NCI-H1694 (cell line): ENCODE data around the gene PNLDC1.
"Not testable (repeated sequence)": the region's sequence is repeated elsewhere in the genome, so short reads cannot be mapped to it uniquely, and the experiment has no call there.

Source experiments
- DNase-seq: peaks from one replicate; lab custom pipeline; 2025; lab: John Stamatoyannopoulos, UW

The PNLDC1 gene

GRCh38 chr6:159819932-159820640 lies 20.0 kb downstream of the PNLDC1 start:
- DNase-seq, result no peak

- DNase-seq, result no peak
Observed at GRCh38 chr6:159821122-159821521, 21.0 kb downstream of the PNLDC1 start.

GRCh38 chr6:159821726-159822125 lies 21.6 kb downstream of the PNLDC1 start:
- DNase-seq, result no peak

- no peak for DNase-seq
Observed at GRCh38 chr6:159823953-159824352, 23.9 kb downstream of the PNLDC1 start.

- not testable (repeated sequence) for DNase-seq
Observed at GRCh38 chr6:159824690-159825089, 24.6 kb downstream of the PNLDC1 start.

GRCh38 chr6:159826004-159826403 lies 25.9 kb downstream of the PNLDC1 start:
- DNase-seq, result no peak

GRCh38 chr6:159826968-159827647 lies 27.0 kb downstream of the PNLDC1 start:
- DNase-seq, result no peak

- DNase-seq, result no peak
Observed at GRCh38 chr6:159828074-159828473, 28.0 kb downstream of the PNLDC1 start.

GRCh38 chr6:159829526-159829925 lies 29.4 kb downstream of the PNLDC1 start:
- no peak for DNase-seq

GRCh38 chr6:159830501-159831372 lies 30.7 kb downstream of the PNLDC1 start:
- no peak for DNase-seq

- no peak for DNase-seq
Observed at GRCh38 chr6:159831373-159831679, 31.2 kb downstream of the PNLDC1 start.

GRCh38 chr6:159832946-159833345 lies 32.9 kb downstream of the PNLDC1 start:
- no peak for DNase-seq

- DNase-seq, result no peak
Observed at GRCh38 chr6:159833556-159833955, 33.5 kb downstream of the PNLDC1 start.

- no peak for DNase-seq
Observed at GRCh38 chr6:159833997-159834603, 34.0 kb downstream of the PNLDC1 start.

GRCh38 chr6:159836718-159837490 lies 36.8 kb downstream of the PNLDC1 start:
- no peak for DNase-seq

GRCh38 chr6:159837511-159837910 lies 37.4 kb downstream of the PNLDC1 start:
- DNase-seq, result no peak

GRCh38 chr6:159838020-159838744 lies 38.1 kb downstream of the PNLDC1 start:
- no peak for DNase-seq

- no peak for DNase-seq
Observed at GRCh38 chr6:159842035-159842434, 42.0 kb downstream of the PNLDC1 start.

GRCh38 chr6:159844737-159845645 lies 44.9 kb downstream of the PNLDC1 start:
- no peak for DNase-seq

- DNase-seq, result not testable (repeated sequence)
Observed at GRCh38 chr6:159848552-159848951, 48.5 kb downstream of the PNLDC1 start.
